ENCODE measurements around the gene WT1.

WT1 gene

GRCh38 chr11:32438866-32439489 is 3.6 kb upstream of the WT1 start:
- DNase-seq (ENCODE audit: extremely low read depth in 1 of 2, low read depth in 1 of 2) = no peak

- no peak for DNase-seq (ENCODE audit: extremely low read depth in 1 of 2, low read depth in 1 of 2)
Observed at GRCh38 chr11:32438346-32438865, 3.1 kb upstream of the WT1 start.

GRCh38 chr11:32437495-32438345 is 2.4 kb upstream of the WT1 start:
- DNase-seq (ENCODE audit: extremely low read depth in 1 of 2, low read depth in 1 of 2) = no peak

- DNase-seq (ENCODE audit: extremely low read depth in 1 of 2, low read depth in 1 of 2) = no peak
Observed at GRCh38 chr11:32436751-32437494, 1.6 kb upstream of the WT1 start.

- DNase-seq (ENCODE audit: extremely low read depth in 1 of 2, low read depth in 1 of 2) = no peak
Observed at GRCh38 chr11:32435942-32436750, 807 bp upstream of the WT1 start.

- DNase-seq (ENCODE audit: extremely low read depth in 1 of 2, low read depth in 1 of 2) = no peak
Observed at GRCh38 chr11:32435152-32435480, 223 bp downstream of the WT1 start.

GRCh38 chr11:32434356-32435151 is 785 bp downstream of the WT1 start:
- no peak for DNase-seq (ENCODE audit: extremely low read depth in 1 of 2, low read depth in 1 of 2)

GRCh38 chr11:32433914-32434355 is 1.4 kb downstream of the WT1 start:
- no peak for DNase-seq (ENCODE audit: extremely low read depth in 1 of 2, low read depth in 1 of 2)

GRCh38 chr11:32433101-32433913 is 2.0 kb downstream of the WT1 start:
- no peak for DNase-seq (ENCODE audit: extremely low read depth in 1 of 2, low read depth in 1 of 2)

GRCh38 chr11:32432565-32432964 is 2.8 kb downstream of the WT1 start:
- no peak for DNase-seq (ENCODE audit: extremely low read depth in 1 of 2, low read depth in 1 of 2)

- DNase-seq (ENCODE audit: extremely low read depth in 1 of 2, low read depth in 1 of 2) = no peak
Observed at GRCh38 chr11:32430568-32431381, 4.6 kb downstream of the WT1 start.

GRCh38 chr11:32429477-32429876 is 5.9 kb downstream of the WT1 start:
- no peak for DNase-seq (ENCODE audit: extremely low read depth in 1 of 2, low read depth in 1 of 2)

- no peak for DNase-seq (ENCODE audit: extremely low read depth in 1 of 2, low read depth in 1 of 2)
Observed at GRCh38 chr11:32428665-32429303, 6.6 kb downstream of the WT1 start.

- no peak for DNase-seq (ENCODE audit: extremely low read depth in 1 of 2, low read depth in 1 of 2)
Observed at GRCh38 chr11:32427935-32428664, 7.2 kb downstream of the WT1 start.

GRCh38 chr11:32427616-32427934 is 7.8 kb downstream of the WT1 start:
- DNase-seq (ENCODE audit: extremely low read depth in 1 of 2, low read depth in 1 of 2) = no peak

- no peak for DNase-seq (ENCODE audit: extremely low read depth in 1 of 2, low read depth in 1 of 2)
Observed at GRCh38 chr11:32426819-32427615, 8.3 kb downstream of the WT1 start.

Data from stimulated activated CD8-positive, alpha-beta memory T cell treated with anti-CD3 and anti-CD28 coated beads, Interleukin-7, amount 100 ng/mL, for 48 hours (primary cell).